ENCODE results near the gene FAM89A. TPM values are rescaled to one million over a fixed set of nuclear protein-coding genes. Genes with fewer than 3 reads are reported as not detected.

FAM89A gene
- total RNA-seq, 1 donor from 2014 or later = 9.6 TPM

DNA sequence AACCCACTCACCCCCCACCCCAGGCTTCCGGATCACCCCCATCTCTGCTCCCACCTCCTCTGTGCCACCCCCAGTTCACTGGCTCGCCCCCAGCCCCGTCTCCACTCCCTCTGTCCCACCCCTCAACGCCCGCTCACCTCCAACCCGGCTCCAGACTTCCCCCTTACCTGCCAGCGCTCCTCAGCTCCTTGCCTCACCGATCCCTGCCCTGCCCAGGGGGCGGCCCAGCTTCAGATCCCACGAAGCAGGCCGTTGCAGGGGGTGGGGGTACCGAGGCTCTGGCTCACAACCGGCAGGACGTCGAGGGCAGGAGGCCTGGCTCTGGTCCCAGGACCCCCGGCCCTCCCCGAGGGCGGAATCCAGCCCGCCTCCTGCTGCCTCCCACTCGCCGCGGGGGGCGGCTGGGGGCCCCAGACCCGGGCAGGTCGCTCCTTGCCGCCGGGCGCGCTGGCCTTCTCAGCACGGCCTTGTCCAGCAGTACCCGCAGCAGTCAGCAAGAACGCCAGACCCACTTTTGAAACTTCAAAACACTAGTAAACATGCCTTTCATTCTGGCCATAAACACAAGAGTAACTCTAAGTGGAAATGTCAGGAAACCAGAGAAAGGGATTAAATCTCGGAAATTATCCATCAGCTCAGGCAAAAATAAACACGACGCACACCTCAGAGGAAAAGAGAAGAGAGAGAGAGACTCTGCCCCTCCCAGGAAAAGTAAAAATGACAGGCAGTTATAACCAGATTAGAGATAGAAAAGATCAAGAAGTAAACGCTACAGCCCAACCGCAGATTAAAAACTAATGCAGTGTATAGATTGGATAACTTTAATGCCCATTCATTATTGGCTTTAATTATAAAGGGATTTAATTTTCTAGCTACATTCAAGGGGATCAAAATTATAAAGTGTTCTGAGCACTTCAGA is 1.0 kb upstream of the FAM89A start:
- H3K27ac ChIP-seq (ENCODE audit: low read depth, low read length) = no peak overlapping the region
- peak overlapping the region; percentile 55 for H3K4me3 ChIP-seq (ENCODE audit: insufficient read depth, low read depth, low read length)
- peaks cover 17% of the 10 kb centered on the region for H3K27me3 Mint-ChIP-seq (ENCODE audit: low read depth, unreplicated experiment)
- H3K9me3 ChIP-seq (ENCODE audit: insufficient read depth, low read depth, low read length) = no peaks in the 10 kb centered on the region
- H3K36me3 Mint-ChIP-seq (ENCODE audit: low read depth, unreplicated experiment) = no peaks in the 10 kb centered on the region
- peak overlapping the region; percentile 74 for H3K4me3 Mint-ChIP-seq (ENCODE audit: unreplicated experiment)
- no peak overlapping the region for H3K27ac Mint-ChIP-seq (ENCODE audit: unreplicated experiment)
- H3K4me1 Mint-ChIP-seq (ENCODE audit: low read depth, unreplicated experiment) = peaks cover 8% of the 10 kb centered on the region
- peaks cover 3% of the 10 kb centered on the region for H3K79me2 ChIP-seq (ENCODE audit: insufficient read depth, low read length)
- no peak overlapping the region for H3K9ac ChIP-seq (ENCODE audit: low read length)
- TF ChIP-seq CTCF (IDR thresholded peaks at IDR 0.05; ENCODE audit: insufficient read depth, low read depth, low read length) = no peak
- TF ChIP-seq EZH2 (IDR thresholded peaks at IDR 0.05; ENCODE audit: insufficient read depth, low read length) = no peak
- H3K36me3 ChIP-seq (ENCODE audit: insufficient read depth, low read length) = no peaks in the 10 kb centered on the region
- H2AFZ ChIP-seq (ENCODE audit: low read depth, low read length) = peak overlapping the region; percentile 72
- FAIRE-seq (no peak), DNase-seq (ENCODE audit: low read depth) (no peak)
- no peaks in the 10 kb centered on the region for H3K27me3 ChIP-seq (ENCODE audit: insufficient read depth, low read length)
- peak overlapping the region; percentile 82 for H3K4me2 ChIP-seq (ENCODE audit: low read length)
- peaks cover 4% of the 10 kb centered on the region for H3K4me1 ChIP-seq (ENCODE audit: insufficient read depth, low read length)
- H4K20me1 ChIP-seq (ENCODE audit: insufficient read depth, low read length) = peaks cover 14% of the 10 kb centered on the region
- H3K9me3 Mint-ChIP-seq (ENCODE audit: unreplicated experiment) = peaks cover 10% of the 10 kb centered on the region

GRCh38 chr1:231039161-231040018 is 664 bp downstream of the FAM89A start:
- Mint-ChIP-seq H3K27ac (ENCODE audit: unreplicated experiment) (no peak overlapping the region), H3K9me3 (ENCODE audit: unreplicated experiment) (peaks cover 1% of the 10 kb centered on the region), H3K27me3 (ENCODE audit: low read depth, unreplicated experiment) (peaks cover 7% of the 10 kb centered on the region), H3K4me1 (ENCODE audit: low read depth, unreplicated experiment) (peaks cover 8% of the 10 kb centered on the region), H3K36me3 (ENCODE audit: low read depth, unreplicated experiment) (no peaks in the 10 kb centered on the region), H3K4me3 (ENCODE audit: unreplicated experiment) (peak overlapping the region; percentile 86)
- H3K9ac ChIP-seq (ENCODE audit: low read length) = peak overlapping the region; percentile 75
- no peaks in the 10 kb centered on the region for H3K9me3 ChIP-seq (ENCODE audit: insufficient read depth, low read depth, low read length)
- TF ChIP-seq CTCF (IDR thresholded peaks at IDR 0.05; ENCODE audit: insufficient read depth, low read depth, low read length) (no peak), EZH2 (IDR thresholded peaks at IDR 0.05; ENCODE audit: insufficient read depth, low read length) (peak; percentile 10)
- H3K79me2 ChIP-seq (ENCODE audit: insufficient read depth, low read length) = peaks cover 3% of the 10 kb centered on the region
- peak overlapping the region; percentile 63 for H3K4me3 ChIP-seq (ENCODE audit: insufficient read depth, low read depth, low read length)
- peaks cover 4% of the 10 kb centered on the region for H3K4me1 ChIP-seq (ENCODE audit: insufficient read depth, low read length)
- H2AFZ ChIP-seq (ENCODE audit: low read depth, low read length) = peak overlapping the region; percentile 40
- no peaks in the 10 kb centered on the region for H3K27me3 ChIP-seq (ENCODE audit: insufficient read depth, low read length)
- no peaks in the 10 kb centered on the region for H3K36me3 ChIP-seq (ENCODE audit: insufficient read depth, low read length)
- H3K27ac ChIP-seq (ENCODE audit: low read depth, low read length) = peak overlapping the region; percentile 20
- peaks cover 23% of the 10 kb centered on the region for H4K20me1 ChIP-seq (ENCODE audit: insufficient read depth, low read length)
- H3K4me2 ChIP-seq (ENCODE audit: low read length) = peak overlapping the region; percentile 82
- DNase-seq (ENCODE audit: low read depth) (peak; percentile 20), FAIRE-seq (no peak)

All from astrocyte (in vitro differentiated cells and primary cell).